CD4-positive, alpha-beta T cell treated with Interleukin-2 at 100 ng/mL for 4 hours (primary cell): ENCODE data around the gene SMG6.
"Not testable (repeated sequence)": the region's sequence is repeated elsewhere in the genome, so short reads cannot be mapped to it uniquely, and the experiment has no call there.

Source experiments
- DNase-seq: peaks from one replicate; pipeline ENCODE4 v3.0.0-alpha.2; 2020; ENCODE audit warnings: low spot score

Gene SMG6

DNA sequence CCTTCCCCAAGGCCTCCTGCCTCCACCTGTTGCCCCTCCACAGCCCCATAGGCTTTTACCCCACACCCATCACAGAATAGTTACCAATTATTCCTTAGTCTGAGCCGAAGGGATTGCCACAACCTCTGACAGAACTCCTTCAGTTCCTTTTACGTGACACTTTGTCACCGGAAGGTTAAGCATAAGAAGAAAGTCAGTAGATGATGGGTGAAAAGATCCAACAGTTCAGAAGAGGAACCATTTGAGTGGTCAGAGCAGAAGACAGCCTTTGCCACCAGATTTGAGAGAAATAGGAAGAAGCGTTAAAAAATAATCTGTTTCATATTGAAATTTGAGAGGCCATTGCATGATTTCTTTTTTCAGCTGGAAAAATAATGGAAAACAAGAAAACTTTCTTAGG is 1.3 kb upstream of the SMG6 start:
- no peak for DNase-seq

DNA sequence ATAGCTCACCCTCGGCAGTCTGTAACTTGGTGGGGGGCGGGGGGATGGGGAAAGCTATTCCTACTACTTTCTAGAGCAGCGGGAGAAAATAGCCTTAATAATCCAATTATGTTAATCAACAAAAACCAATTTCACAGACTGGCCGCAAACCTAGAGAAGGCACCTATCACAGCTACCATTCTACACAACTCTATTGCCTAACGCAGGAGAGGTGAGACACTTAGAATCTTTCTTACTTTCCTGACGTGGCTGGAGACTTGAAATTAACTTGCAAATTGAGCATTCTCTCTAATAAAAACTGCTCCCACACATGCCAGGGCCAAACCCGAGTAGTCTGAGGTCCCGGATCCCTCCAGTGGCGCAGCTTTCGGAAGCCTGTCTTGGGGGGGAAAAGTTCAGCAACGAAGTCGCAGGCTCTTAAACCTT is 794 bp downstream of the SMG6 start:
- DNase-seq, result peak; percentile 13

DNA sequence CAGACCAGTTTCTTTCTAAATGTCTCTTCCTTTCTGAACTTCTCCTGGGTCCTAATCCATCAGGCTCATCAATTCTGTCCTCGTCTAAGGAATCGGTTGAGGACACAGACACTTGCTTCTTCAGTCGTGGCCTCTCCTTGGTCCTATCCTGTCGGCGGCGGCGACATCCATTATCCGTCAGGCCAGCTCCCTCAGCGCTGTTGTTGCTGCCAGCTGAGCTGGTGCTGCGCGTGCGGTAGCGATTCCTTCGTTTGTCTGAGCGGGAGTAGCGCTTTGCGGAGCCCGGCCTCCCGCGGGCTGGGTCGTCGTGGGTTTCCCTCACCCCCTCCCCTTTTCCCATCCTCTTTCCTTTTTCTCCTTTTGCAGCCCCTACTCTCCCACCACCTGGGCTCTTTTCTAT is 3.8 kb downstream of the SMG6 start:
- no peak for DNase-seq

DNA sequence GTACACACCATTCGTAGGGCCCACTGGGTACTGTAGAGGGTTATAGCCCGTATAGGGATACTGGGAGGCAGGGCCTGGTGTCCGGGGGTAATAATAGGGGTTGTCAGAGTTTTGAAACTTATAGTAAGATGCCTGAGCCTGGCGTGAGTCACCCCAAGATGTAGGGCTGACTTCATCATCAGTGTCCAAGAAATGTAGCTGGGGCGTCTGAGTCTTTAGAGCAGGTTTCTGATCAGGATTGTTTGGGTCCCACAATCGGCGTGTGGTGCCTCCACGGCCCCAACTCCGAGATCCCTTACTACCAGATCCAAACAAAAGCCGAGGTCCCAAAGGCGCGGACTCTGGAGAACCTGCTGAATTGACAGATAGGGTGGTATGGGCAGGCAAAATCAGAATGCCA is 4.4 kb downstream of the SMG6 start:
- no peak for DNase-seq

GRCh38 chr17:2297023-2297422 is 6.6 kb downstream of the SMG6 start:
- no peak for DNase-seq

- DNase-seq, result no peak
Observed at GRCh38 chr17:2295575-2295974, 8.0 kb downstream of the SMG6 start.

- DNase-seq, result no peak
Observed at GRCh38 chr17:2292100-2292499, 11.5 kb downstream of the SMG6 start.

- no peak for DNase-seq
Observed at GRCh38 chr17:2289878-2290478, 13.6 kb downstream of the SMG6 start.

- DNase-seq, result no peak
Observed at GRCh38 chr17:2283302-2283701, 20.3 kb downstream of the SMG6 start.

- DNase-seq, result peak; percentile 71
Observed at GRCh38 chr17:2282297-2282873, 21.2 kb downstream of the SMG6 start.

DNA sequence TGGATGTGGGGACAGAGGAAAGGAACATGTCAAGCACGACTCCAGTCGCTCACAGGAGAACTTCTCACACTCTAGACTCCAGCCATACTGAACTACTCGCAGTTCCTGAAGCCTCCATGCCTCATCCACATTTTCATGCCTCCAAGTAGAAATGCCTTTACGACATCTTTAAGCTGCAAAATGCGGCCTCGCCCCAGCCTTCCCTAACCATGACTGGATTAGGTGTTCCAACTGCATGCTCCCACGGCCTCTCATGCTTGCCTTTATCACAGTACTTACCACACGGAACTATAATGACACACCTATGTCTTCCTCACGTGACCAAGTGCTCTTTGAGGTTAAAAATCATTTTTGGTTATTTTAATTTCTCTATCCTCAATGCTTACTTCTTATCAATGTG is 23.9 kb downstream of the SMG6 start:
- no peak for DNase-seq

- no peak for DNase-seq
Observed at GRCh38 chr17:2277429-2278170, 26.0 kb downstream of the SMG6 start.

GRCh38 chr17:2275722-2276121 is 27.9 kb downstream of the SMG6 start:
- DNase-seq, result no peak

DNA sequence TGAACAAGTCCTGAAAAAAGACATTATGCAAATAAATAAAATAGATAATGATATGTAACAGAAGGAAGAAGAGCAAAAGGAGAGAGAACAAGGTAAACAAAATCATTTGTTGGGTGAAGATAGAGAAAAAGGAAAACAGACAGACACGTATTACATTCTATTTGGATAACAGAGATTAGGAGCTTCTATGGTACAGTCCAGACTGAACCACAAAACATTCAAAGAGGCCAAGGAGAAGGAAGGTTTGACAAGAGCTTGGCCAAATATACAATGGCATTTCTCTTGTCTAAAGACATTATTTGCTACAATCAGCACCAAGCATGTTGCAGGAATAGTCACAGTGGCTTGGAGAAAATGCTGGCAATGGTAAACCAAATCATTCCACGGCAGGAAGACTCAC is 29.2 kb downstream of the SMG6 start:
- no peak for DNase-seq

DNA sequence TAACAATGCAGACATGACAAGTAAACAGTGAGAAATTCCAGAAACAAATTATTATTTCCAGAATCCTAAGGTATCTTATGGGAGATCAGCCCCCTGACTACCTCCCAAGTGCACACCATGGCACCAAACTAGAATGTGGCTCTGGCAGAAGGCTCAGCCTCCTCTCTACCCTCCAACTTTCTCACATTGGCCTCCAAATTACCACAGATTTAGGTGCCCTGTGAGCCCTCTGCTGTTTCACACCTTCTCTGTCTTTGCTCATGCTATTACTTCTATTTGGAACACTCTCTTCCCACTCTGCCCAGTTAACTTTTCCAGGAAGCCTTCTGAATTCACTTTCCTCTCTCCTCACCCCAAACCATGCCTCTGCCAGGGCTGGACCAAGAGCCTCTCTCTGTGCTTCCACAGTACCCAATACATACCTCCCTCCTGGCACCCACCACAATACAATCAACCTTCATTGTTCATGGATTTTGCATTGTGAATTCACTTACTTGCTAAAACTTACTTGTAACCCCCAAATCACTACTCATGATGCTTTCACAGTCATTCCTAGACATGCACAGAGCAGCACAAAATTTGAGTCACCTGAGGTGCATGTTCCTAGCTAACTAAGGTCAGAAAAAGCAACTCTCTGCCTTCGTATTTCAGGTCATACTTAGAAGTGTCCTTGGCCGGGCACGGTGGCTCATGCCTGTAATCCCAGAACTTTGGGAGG is 31.4 kb downstream of the SMG6 start:
- no peak for DNase-seq

DNA sequence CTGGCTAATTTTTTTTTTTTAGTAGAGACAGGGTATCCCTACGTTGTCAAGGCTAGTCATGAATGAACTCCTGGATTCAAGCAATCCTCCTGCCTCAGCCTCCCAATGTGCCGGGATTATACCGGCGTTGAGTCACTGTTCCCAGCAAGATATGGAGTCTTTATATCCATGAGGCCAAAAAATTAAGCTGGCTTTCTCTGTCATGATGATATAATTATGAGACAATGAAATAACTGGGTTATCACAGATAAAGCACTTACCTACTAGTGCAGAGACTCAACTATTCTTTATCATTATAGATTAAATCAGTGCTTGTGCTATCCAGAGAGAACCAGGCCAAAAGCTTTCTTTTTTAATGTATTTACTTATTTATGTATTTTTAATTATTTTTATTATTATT is 36.2 kb downstream of the SMG6 start:
- DNase-seq, result no peak

DNA sequence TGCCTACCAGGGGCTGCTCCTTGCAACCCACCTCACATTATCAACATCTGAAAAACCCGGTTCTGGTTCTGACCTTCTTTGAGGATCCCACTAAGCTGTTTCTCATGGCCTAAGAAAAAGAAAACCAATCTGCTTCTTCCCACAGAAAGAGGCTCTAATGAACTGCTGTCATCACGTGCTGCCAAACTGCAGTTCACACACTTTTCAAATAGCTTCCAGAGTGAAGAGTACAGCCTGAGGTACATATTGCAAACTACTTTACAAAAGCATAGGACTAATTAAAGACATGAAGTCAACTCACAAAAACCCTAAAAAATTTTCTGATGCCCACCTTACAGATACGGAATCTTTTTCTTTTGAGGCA is 36.7 kb downstream of the SMG6 start:
- DNase-seq, result no peak

- DNase-seq, result peak; percentile 86
Observed at GRCh38 chr17:2266045-2266864, 37.3 kb downstream of the SMG6 start.

DNA sequence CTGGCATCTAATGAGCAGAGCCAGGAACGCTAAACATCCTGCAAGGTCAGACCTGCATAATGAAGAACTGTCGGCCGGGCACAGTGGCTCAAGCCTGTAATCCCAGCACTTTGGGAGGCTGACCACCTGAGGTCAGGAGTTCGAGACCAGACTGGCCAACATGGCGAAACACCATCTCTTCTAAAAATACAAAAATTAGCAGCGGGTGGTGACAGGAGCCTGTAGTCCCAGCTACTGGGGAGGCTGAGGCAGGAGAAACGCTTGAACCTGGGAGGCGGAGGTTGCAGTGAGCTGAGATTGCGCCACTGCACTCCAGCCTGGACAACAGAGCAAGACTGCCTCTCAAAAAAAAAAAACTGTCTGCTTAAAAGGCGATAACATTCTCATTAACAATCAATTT is 38.4 kb downstream of the SMG6 start:
- DNase-seq, result not testable (repeated sequence)

- DNase-seq, result no peak
Observed at GRCh38 chr17:2264067-2264860, 39.3 kb downstream of the SMG6 start.
